Ishikawa (cell line): Measurements from ENCODE around the gene NLGN1.

Experiments
- CEBPB ChIP-seq: IDR thresholded peaks from 2 replicates; pipeline ENCODE4 v1.6.1; 2012
- CREB1 ChIP-seq: IDR thresholded peaks from 2 replicates; pipeline ENCODE4 v1.6.1; 2012; ENCODE audit warnings: low read depth
- EGR1 ChIP-seq: IDR thresholded peaks from 2 replicates; pipeline ENCODE4 v1.6.1; 2012
- EP300 ChIP-seq: IDR thresholded peaks from 2 replicates; pipeline ENCODE4 v1.6.1; 2012; ENCODE audit warnings: borderline replicate concordance
- FOXM1 ChIP-seq: IDR thresholded peaks from 2 replicates; pipeline ENCODE4 v1.6.1; 2012; ENCODE audit warnings: low read depth, borderline replicate concordance
- NFIC ChIP-seq: IDR thresholded peaks from 2 replicates; pipeline ENCODE4 v1.6.1; 2012
- RAD21 ChIP-seq: IDR thresholded peaks from 2 replicates; pipeline ENCODE4 v1.6.1; 2012; ENCODE audit warnings: low read depth
- TAF1 ChIP-seq: IDR thresholded peaks from 2 replicates; pipeline ENCODE4 v1.6.1; 2012; ENCODE audit warnings: low read depth, mild to moderate bottlenecking
- TCF12 ChIP-seq: IDR thresholded peaks from 2 replicates; pipeline ENCODE4 v1.6.1; 2012; ENCODE audit warnings: low read depth
- TEAD4 ChIP-seq: IDR thresholded peaks from 2 replicates; pipeline ENCODE4 v1.6.1; 2012
- YY1 ChIP-seq: IDR thresholded peaks from 2 replicates; pipeline ENCODE4 v1.6.1; 2012; ENCODE audit warnings: low read depth
- ZBTB7A ChIP-seq: IDR thresholded peaks from 2 replicates; pipeline ENCODE4 v1.6.1; 2012; ENCODE audit warnings: low read depth
- TF ChIP-seq, protein P1 (sequence below): IDR thresholded peaks from 2 replicates; pipeline ENCODE4 v1.6.1; 2012
- TF ChIP-seq, protein P2 (sequence below): IDR thresholded peaks from 2 replicates; pipeline ENCODE4 v1.6.1; 2012; ENCODE audit warnings: low read depth, mild to moderate bottlenecking
- TF ChIP-seq, protein P3 (sequence below): IDR thresholded peaks from 2 replicates; pipeline ENCODE4 v1.6.1; 2012

The NLGN1 gene

DNA sequence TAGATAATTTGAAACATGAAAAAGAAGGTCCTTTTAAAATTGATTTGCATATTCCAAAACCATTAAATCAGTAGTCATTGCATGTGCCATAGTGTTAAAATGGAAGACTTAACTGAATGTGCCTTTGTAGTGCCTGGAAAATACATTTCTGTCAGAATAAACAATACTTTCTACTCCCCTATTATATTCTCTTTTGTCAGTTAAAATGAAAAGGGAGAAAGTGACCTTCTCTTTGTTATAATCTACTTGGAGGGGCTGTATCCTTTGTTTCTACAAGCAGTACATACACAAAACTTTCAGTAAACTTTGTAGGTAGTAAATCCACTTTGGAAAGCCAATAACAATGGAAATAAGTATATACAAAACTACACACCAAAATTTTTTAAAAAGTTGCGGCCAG lies 189.5 kb downstream of the NLGN1 start:
- TF ChIP-seq, protein P1, sequence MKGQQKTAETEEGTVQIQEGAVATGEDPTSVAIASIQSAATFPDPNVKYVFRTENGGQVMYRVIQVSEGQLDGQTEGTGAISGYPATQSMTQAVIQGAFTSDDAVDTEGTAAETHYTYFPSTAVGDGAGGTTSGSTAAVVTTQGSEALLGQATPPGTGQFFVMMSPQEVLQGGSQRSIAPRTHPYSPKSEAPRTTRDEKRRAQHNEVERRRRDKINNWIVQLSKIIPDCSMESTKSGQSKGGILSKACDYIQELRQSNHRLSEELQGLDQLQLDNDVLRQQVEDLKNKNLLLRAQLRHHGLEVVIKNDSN = no peak
- TF ChIP-seq RAD21 (no peak), ZBTB7A (no peak)

DNA sequence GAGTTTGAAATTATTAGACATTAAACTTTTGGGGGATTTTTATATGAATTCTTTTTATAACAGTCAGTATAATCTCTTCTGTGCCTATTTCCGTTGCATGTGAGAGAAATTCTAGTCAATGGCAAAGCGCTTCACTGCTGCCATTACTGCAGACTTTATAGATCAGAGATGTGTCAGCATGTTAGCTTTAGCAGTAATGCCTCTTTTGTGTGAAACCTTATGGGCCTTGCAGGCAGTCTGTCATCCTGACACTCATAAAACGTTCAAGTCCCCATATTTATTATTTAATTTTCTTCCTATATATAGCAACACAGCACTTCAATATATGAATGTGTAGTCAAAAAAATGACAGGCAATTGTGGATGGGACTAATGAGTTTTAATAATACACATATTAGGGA lies 191.0 kb downstream of the NLGN1 start:
- TF ChIP-seq CREB1 (no peak), YY1 (no peak), ZBTB7A (no peak), FOXM1 (no peak), TEAD4 (no peak), EGR1 (no peak), TAF1 (no peak), CEBPB (no peak), NFIC (no peak)
- TF ChIP-seq, protein P2, sequence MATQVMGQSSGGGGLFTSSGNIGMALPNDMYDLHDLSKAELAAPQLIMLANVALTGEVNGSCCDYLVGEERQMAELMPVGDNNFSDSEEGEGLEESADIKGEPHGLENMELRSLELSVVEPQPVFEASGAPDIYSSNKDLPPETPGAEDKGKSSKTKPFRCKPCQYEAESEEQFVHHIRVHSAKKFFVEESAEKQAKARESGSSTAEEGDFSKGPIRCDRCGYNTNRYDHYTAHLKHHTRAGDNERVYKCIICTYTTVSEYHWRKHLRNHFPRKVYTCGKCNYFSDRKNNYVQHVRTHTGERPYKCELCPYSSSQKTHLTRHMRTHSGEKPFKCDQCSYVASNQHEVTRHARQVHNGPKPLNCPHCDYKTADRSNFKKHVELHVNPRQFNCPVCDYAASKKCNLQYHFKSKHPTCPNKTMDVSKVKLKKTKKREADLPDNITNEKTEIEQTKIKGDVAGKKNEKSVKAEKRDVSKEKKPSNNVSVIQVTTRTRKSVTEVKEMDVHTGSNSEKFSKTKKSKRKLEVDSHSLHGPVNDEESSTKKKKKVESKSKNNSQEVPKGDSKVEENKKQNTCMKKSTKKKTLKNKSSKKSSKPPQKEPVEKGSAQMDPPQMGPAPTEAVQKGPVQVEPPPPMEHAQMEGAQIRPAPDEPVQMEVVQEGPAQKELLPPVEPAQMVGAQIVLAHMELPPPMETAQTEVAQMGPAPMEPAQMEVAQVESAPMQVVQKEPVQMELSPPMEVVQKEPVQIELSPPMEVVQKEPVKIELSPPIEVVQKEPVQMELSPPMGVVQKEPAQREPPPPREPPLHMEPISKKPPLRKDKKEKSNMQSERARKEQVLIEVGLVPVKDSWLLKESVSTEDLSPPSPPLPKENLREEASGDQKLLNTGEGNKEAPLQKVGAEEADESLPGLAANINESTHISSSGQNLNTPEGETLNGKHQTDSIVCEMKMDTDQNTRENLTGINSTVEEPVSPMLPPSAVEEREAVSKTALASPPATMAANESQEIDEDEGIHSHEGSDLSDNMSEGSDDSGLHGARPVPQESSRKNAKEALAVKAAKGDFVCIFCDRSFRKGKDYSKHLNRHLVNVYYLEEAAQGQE = no peak
- TF ChIP-seq, protein P1 = no peak

DNA sequence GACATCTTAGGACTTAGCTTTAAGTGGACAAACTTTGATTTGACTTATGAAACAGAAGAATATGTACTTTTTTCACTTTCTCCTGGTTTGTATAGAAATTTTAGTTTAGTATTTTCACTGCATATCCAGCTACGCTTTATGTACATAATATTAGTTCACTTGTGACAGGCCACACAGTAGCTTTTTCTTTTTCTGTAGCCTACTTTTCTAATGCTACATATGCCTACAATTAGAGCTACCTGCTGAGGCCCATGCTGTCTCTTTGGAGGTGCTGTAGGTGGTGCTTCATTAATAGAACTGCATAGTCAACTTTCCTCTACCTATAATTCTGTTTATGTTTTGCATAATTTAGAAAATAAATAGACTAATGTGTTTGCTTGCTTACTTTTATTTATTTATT lies 191.6 kb downstream of the NLGN1 start:
- TF ChIP-seq TEAD4 (no peak), TCF12 (no peak), ZBTB7A (no peak), CREB1 (no peak), RAD21 (no peak), TAF1 (no peak), CEBPB (no peak), EP300 (no peak), YY1 (no peak), NFIC (no peak)
- TF ChIP-seq, protein P1 = no peak
- TF ChIP-seq, protein P2 = no peak
- TF ChIP-seq, protein P3, sequence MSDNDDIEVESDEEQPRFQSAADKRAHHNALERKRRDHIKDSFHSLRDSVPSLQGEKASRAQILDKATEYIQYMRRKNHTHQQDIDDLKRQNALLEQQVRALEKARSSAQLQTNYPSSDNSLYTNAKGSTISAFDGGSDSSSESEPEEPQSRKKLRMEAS = no peak

DNA sequence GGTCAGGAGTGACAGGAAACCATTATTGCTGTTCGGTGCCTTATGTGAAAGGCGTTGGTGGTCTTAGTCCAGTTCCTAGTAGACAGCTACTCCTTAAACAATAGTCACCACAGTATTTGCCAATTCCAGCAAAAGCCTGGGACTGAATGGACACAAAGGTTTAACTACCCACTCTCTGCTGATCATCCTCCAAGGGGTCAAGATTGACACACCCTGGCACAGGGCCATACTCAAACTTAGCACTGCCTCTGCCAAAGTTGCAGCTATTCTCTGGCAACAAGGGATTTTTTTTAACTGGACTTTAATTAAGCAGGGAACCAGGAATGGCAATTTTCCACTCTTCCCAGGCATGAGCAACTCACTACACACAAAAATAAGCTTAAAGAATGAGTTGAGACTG lies 193.9 kb downstream of the NLGN1 start:
- TF ChIP-seq, protein P3 = no peak
- TF ChIP-seq CEBPB (no peak), TAF1 (no peak), RAD21 (no peak), NFIC (no peak), EGR1 (no peak), CREB1 (no peak), TEAD4 (no peak), FOXM1 (no peak), YY1 (no peak), TCF12 (no peak), EP300 (no peak), ZBTB7A (no peak)
- TF ChIP-seq, protein P2 = no peak
- TF ChIP-seq, protein P1 = no peak
